B cell (primary cell): ENCODE data around the gene COL5A2.

Experiments used
- EZH2 ChIP-seq: IDR thresholded peaks from 2 replicates; pipeline ENCODE4 v1.6.1; 2012; ENCODE audit warnings: borderline replicate concordance, low read depth, mild to moderate bottlenecking, moderate library complexity, low read length; ENCODE audit not compliant: insufficient read depth, poor library complexity, severe bottlenecking
- TF ChIP-seq, protein P1 (sequence below): fragments of 200-600 bp; IDR thresholded peaks from one replicate; pipeline ENCODE4 v1.8.0; 2022; ENCODE audit warnings: antibody characterized with exemption, mild to moderate bottlenecking

- TF ChIP-seq, protein P1, sequence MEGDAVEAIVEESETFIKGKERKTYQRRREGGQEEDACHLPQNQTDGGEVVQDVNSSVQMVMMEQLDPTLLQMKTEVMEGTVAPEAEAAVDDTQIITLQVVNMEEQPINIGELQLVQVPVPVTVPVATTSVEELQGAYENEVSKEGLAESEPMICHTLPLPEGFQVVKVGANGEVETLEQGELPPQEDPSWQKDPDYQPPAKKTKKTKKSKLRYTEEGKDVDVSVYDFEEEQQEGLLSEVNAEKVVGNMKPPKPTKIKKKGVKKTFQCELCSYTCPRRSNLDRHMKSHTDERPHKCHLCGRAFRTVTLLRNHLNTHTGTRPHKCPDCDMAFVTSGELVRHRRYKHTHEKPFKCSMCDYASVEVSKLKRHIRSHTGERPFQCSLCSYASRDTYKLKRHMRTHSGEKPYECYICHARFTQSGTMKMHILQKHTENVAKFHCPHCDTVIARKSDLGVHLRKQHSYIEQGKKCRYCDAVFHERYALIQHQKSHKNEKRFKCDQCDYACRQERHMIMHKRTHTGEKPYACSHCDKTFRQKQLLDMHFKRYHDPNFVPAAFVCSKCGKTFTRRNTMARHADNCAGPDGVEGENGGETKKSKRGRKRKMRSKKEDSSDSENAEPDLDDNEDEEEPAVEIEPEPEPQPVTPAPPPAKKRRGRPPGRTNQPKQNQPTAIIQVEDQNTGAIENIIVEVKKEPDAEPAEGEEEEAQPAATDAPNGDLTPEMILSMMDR: no peak
- TF ChIP-seq EZH2: no peak
Observed at GRCh38 chr2:189179570-189179950, at the start of gene COL5A2.
